ENCODE measurements around the gene SLC44A1. TPM values are rescaled to one million over a fixed set of nuclear protein-coding genes. Genes with fewer than 3 reads are reported as not detected.

Gene SLC44A1
- polyA plus RNA-seq, 3 donors: 6.9 to 52.1 (median 46.5) TPM

GRCh38 chr9:105385381-105385985, 141.0 kb downstream of the SLC44A1 start:
- H3K9me3 Mint-ChIP-seq: peaks cover 0 to 2% (median 0%) of the 10 kb centered on the region in 7 donors
- no peaks in the 10 kb centered on the region for H3K79me2 ChIP-seq (ENCODE audit: insufficient read depth, low read length)
- no peaks in the 10 kb centered on the region for H4K20me1 ChIP-seq (ENCODE audit: insufficient read depth, low read length)
- H3K4me2 ChIP-seq (replicated peaks; ENCODE audit: extremely low read depth, low read length, poor library complexity, severe bottlenecking): peak overlapping the region; percentile 58
- H3K27me3 ChIP-seq (ENCODE audit: control insufficient read depth in 2 of 2, insufficient read depth in 2 of 2, low read length in 2 of 2): no peaks in the 10 kb centered on the region
- WGBS (ENCODE audit: insufficient coverage): no CpG with 5 or more reads among the region's 9 CpGs
- no peaks in the 10 kb centered on the region for H3K27me3 Mint-ChIP-seq (ENCODE audit: low read depth in 3 of 3)
- intact Hi-C loops (cut with micrococcal nuclease): no loop called here
- peak overlapping the region; percentile 46 for H2AFZ ChIP-seq (ENCODE audit: insufficient read depth, low read depth, low read length, poor library complexity, severe bottlenecking)
- peaks cover 24 to 47% of the 10 kb centered on the region in 2 donors for H3K36me3 Mint-ChIP-seq
- peak overlapping the region; percentile 71 to 84 for H3K4me3 Mint-ChIP-seq
- H3K27ac Mint-ChIP-seq: peak overlapping the region in 4 of 7 donors; percentile 61 to 69 (median 66)
- H3K9ac ChIP-seq (ENCODE audit: insufficient read depth, low read length, poor library complexity, severe bottlenecking): no peak overlapping the region
- peak; percentile 46 to 53 (median 52) for DNase-seq
- peaks cover 13% of the 10 kb centered on the region for H3K4me1 Mint-ChIP-seq
- peak overlapping the region in 2 of 3 experiments; percentile 37 to 61 for H3K4me3 ChIP-seq (replicated peaks in 1 of 3; ENCODE audit: low read depth in 2 of 3, low read length in 3 of 3)
- H3K9me3 ChIP-seq (replicated peaks in 1 of 2; ENCODE audit: control insufficient read depth in 1 of 2, insufficient read depth in 1 of 2, low read length in 2 of 2): no peaks in the 10 kb centered on the region
- peaks cover 21 to 42% of the 10 kb centered on the region in 2 donors for H3K36me3 ChIP-seq (replicated peaks in 1 of 2; ENCODE audit: control insufficient read depth in 1 of 2, insufficient read depth in 2 of 2, low read length in 2 of 2)
- H3K27ac ChIP-seq (ENCODE audit: low read depth in 1 of 2, low read length in 2 of 2): peak overlapping the region in 1 of 2 donors; percentile 58
- no peak for TF ChIP-seq CTCF (IDR thresholded peaks at IDR 0.05)
- H3K4me1 ChIP-seq (ENCODE audit: control insufficient read depth in 1 of 2, insufficient read depth in 2 of 2, low read length in 2 of 2): peaks cover 6 to 11% of the 10 kb centered on the region in 2 donors

GRCh38 chr9:105389796-105390195, 145.3 kb downstream of the SLC44A1 start:
- Histone ChIP-seq H4K20me1 (ENCODE audit: insufficient read depth, low read length) (no peaks in the 10 kb centered on the region), H2AFZ (ENCODE audit: insufficient read depth, low read depth, low read length, poor library complexity, severe bottlenecking) (no peak overlapping the region), H3K27me3 (ENCODE audit: control insufficient read depth in 2 of 2, insufficient read depth in 2 of 2, low read length in 2 of 2) (no peaks in the 10 kb centered on the region), H3K79me2 (ENCODE audit: insufficient read depth, low read length) (no peaks in the 10 kb centered on the region), H3K36me3 (replicated peaks in 1 of 2; ENCODE audit: control insufficient read depth in 1 of 2, insufficient read depth in 2 of 2, low read length in 2 of 2) (peaks cover 14 to 56% of the 10 kb centered on the region in 2 donors), H3K27ac (ENCODE audit: low read depth in 1 of 2, low read length in 2 of 2) (no peak overlapping the region), H3K4me1 (ENCODE audit: control insufficient read depth in 1 of 2, insufficient read depth in 2 of 2, low read length in 2 of 2) (peaks cover 6 to 11% of the 10 kb centered on the region in 2 donors), H3K4me2 (replicated peaks; ENCODE audit: extremely low read depth, low read length, poor library complexity, severe bottlenecking) (no peak overlapping the region), H3K9me3 (replicated peaks in 1 of 2; ENCODE audit: control insufficient read depth in 1 of 2, insufficient read depth in 1 of 2, low read length in 2 of 2) (no peaks in the 10 kb centered on the region), H3K9ac (ENCODE audit: insufficient read depth, low read length, poor library complexity, severe bottlenecking) (no peak overlapping the region), H3K4me3 (replicated peaks in 1 of 3; ENCODE audit: low read depth in 2 of 3, low read length in 3 of 3) (no peak overlapping the region)
- Mint-ChIP-seq H3K27me3 (ENCODE audit: low read depth in 3 of 3) (no peaks in the 10 kb centered on the region), H3K4me3 (no peak overlapping the region), H3K4me1 (peaks cover 12% of the 10 kb centered on the region), H3K9me3 (peaks cover 0 to 2% (median 0%) of the 10 kb centered on the region in 7 donors), H3K27ac (no peak overlapping the region), H3K36me3 (peaks cover 22 to 39% of the 10 kb centered on the region in 2 donors)
- DNase-seq: no peak
- no peak for TF ChIP-seq CTCF (IDR thresholded peaks at IDR 0.05)
- intact Hi-C loops (cut with micrococcal nuclease): no loop called here
- WGBS (ENCODE audit: insufficient coverage): 97% methylated on average over 4 of the region's 6 CpGs
